B cell (primary cell): ENCODE results near the gene PAPLN. TPM values are rescaled to one million over a fixed set of nuclear protein-coding genes. Genes with fewer than 3 reads are reported as not detected.
A peak's percentile ranks its signal among the peaks of the same experiment; 100 is the strongest.

Source experiments
- ATAC-seq: fragments of 200-7000 bp; cut with Tn5 transposase; one replicate; pipeline ENCODE4 v1.10.0; 2021; ENCODE audit warnings: low read depth, mild to moderate bottlenecking, moderate number of reproducible peaks, moderate library complexity
- CTCF ChIA-PET: fragments of 350-600 bp; sonication (Branson Sonifier 250); formaldehyde crosslinking; loops from one replicate; lab custom pipeline; 2021; ENCODE audit warnings: antibody characterized with exemption, inconsistent platforms; lab: Charles Lee
- POLR2A ChIA-PET: fragments of 350-600 bp; sonication (Branson Sonifier 250); formaldehyde crosslinking; loops from one replicate; lab custom pipeline; 2021; ENCODE audit warnings: antibody characterized with exemption; lab: Charles Lee
- DNase-seq: peaks from one replicate; pipeline ENCODE4 v3.0.0; 2013
- H2AFZ ChIP-seq: 2 replicates; pipeline ENCODE4 v1.6.1; 2012; ENCODE audit warnings: mild to moderate bottlenecking, low read depth, low read length; ENCODE audit not compliant: insufficient read depth, poor library complexity, severe bottlenecking
- H3K27ac ChIP-seq, 2 donors: 1 replicate in 1 of 2; 2 replicates in 1 of 2; pipeline ENCODE4 v1.5.1; 2012 to 2013; ENCODE audit warnings: low read length in 2 of 2, mild to moderate bottlenecking in 2 of 2, moderate library complexity in 1 of 2
- H3K27me3 ChIP-seq, 4 experiments: fragments of 200-600 bp in 1 of 4; sonication (generic) in 1 of 4; replicated peaks in 1 of 4; 1 replicate in 2 of 4; 2 replicates in 2 of 4; pipeline versions ENCODE4 v1.6.1 to v1.7.0; 2013 to 2016; ENCODE audit warnings: low read length in 3 of 4, mild to moderate bottlenecking in 2 of 4, mixed read lengths in 1 of 4, moderate library complexity in 1 of 4; ENCODE audit not compliant: insufficient read depth in 4 of 4, control insufficient read depth in 3 of 4; ENCODE audit errors: control extremely low read depth in 1 of 4
- H3K36me3 ChIP-seq, 2 experiments: replicated peaks in 1 of 2; 1 replicate in 1 of 2; 2 replicates in 1 of 2; pipeline versions ENCODE4 v1.6.1 to v1.7.1; 2013; ENCODE audit warnings: low read length in 1 of 2; ENCODE audit not compliant: insufficient read depth in 2 of 2, control insufficient read depth in 1 of 2; ENCODE audit errors: control extremely low read depth in 1 of 2, extremely low read depth in 1 of 2
- H3K4me1 ChIP-seq, 2 donors: fragments of 200-600 bp in 1 of 2; sonication (generic) in 1 of 2; 1 replicate in 1 of 2; 2 replicates in 1 of 2; pipeline versions ENCODE4 v1.5.1 to v1.6.1; 2013 to 2017; ENCODE audit warnings: low read length in 2 of 2; ENCODE audit not compliant: control insufficient read depth in 2 of 2, insufficient read depth in 2 of 2
- H3K4me2 ChIP-seq: replicated peaks from 2 replicates; pipeline ENCODE3; 2012; ENCODE audit warnings: mild to moderate bottlenecking, low read depth, low read length; ENCODE audit not compliant: poor library complexity, severe bottlenecking
- H3K4me3 ChIP-seq, 5 experiments: fragments of 200-600 bp in 1 of 5; sonication (generic) in 1 of 5; 1 replicate in 3 of 5; 2 replicates in 2 of 5; pipeline versions ENCODE4 v1.5.1 to v1.7.0; 2011 to 2016; ENCODE audit warnings: low read length in 4 of 5, mild to moderate bottlenecking in 4 of 5, low read depth in 2 of 5, control low read depth in 1 of 5, moderate library complexity in 1 of 5; ENCODE audit not compliant: insufficient read depth in 1 of 5; ENCODE audit errors: control extremely low read depth in 1 of 5, extremely low read depth in 1 of 5
- H3K79me2 ChIP-seq: fragments of 200-600 bp; sonication (generic); one replicate; pipeline ENCODE4 v1.6.0; 2016; ENCODE audit warnings: low read length; ENCODE audit not compliant: control insufficient read depth, insufficient read depth
- H3K9ac ChIP-seq: fragments of 200-600 bp; sonication (generic); 2 replicates; pipeline ENCODE4 v1.6.1; 2017; ENCODE audit warnings: mild to moderate bottlenecking, low read length, moderate library complexity
- H3K9me3 ChIP-seq, 3 donors: one replicate each; pipeline versions ENCODE4 v1.6.1 to v1.7.1; 2013; ENCODE audit warnings: low read length in 2 of 3; ENCODE audit not compliant: control insufficient read depth in 2 of 3, insufficient read depth in 1 of 3; ENCODE audit errors: control extremely low read depth in 1 of 3
- H4K20me1 ChIP-seq: 2 replicates; pipeline ENCODE4 v1.6.0; 2012; ENCODE audit warnings: mild to moderate bottlenecking, low read length; ENCODE audit not compliant: insufficient read depth, control insufficient read depth, poor library complexity, severe bottlenecking
- H3K27ac Mint-ChIP-seq: one replicate; pipeline ENCODE4 v1.8.0; 2021; ENCODE audit warnings: mixed read lengths
- H3K27me3 Mint-ChIP-seq: one replicate; pipeline ENCODE4 v1.8.0; 2021; ENCODE audit warnings: mixed read lengths
- H3K4me1 Mint-ChIP-seq: one replicate; pipeline ENCODE4 v1.8.0; 2021; ENCODE audit warnings: mixed read lengths
- H3K4me3 Mint-ChIP-seq: one replicate; pipeline ENCODE4 v1.8.0; 2021; ENCODE audit warnings: mixed read lengths
- H3K9me3 Mint-ChIP-seq: one replicate; pipeline ENCODE4 v1.8.0; 2022; ENCODE audit warnings: mixed read lengths; ENCODE audit not compliant: insufficient read depth
- CTCF ChIP-seq: fragments of 200-600 bp; IDR thresholded peaks from one replicate; pipeline ENCODE4 v1.8.0; 2022; ENCODE audit warnings: antibody characterized with exemption, mild to moderate bottlenecking
- EZH2 ChIP-seq: IDR thresholded peaks from 2 replicates; pipeline ENCODE4 v1.6.1; 2012; ENCODE audit warnings: borderline replicate concordance, low read depth, mild to moderate bottlenecking, moderate library complexity, low read length; ENCODE audit not compliant: insufficient read depth, poor library complexity, severe bottlenecking
- WGBS: methylation state at CpG from one replicate; pipeline ENCODE4 v1.1.5; 2013; ENCODE audit warnings: missing lambda C conversion rate; ENCODE audit not compliant: insufficient coverage; 5-methylcytosine and 5-hydroxymethylcytosine counted together
- intact Hi-C: fragments of 100-400 bp; cut with micrococcal nuclease; formaldehyde crosslinking; loops from one replicate; pipeline ENCODE4 v1.10.0; 2022
- polyA plus RNA-seq: library from polyadenylated mRNA; depleted of rRNA; stranded (reverse); fragments of >200 nt; gene quantifications from 2 replicates; pipeline ENCODE4 v1.2.3, GENCODE V29; 2012
- total RNA-seq, 2 donors: library from RNA; stranded (reverse); fragments of 120-200 nt in 1 of 2; gene quantifications; 1 replicate in 1 of 2; 2 replicates in 1 of 2; pipeline versions ENCODE4 v1.2.3 to v1.2.4, GENCODE V29; 2013 to 2022

Gene PAPLN
- total and polyA plus RNA-seq, 2 donors (not counting 1 experiment from before 2014, with no cell fraction given): 0.69 to 1.5 TPM

GRCh38 chr14:73231981-73232851, 5.1 kb upstream of the PAPLN start:
- H3K27ac ChIP-seq: no peak overlapping the region
- Mint-ChIP-seq H3K4me1 (peaks cover 16% of the 10 kb centered on the region), H3K27ac (no peak overlapping the region), H3K4me3 (no peak overlapping the region), H3K9me3 (no peaks in the 10 kb centered on the region), H3K27me3 (peaks cover 33% of the 10 kb centered on the region)
- peaks cover 8 to 12% of the 10 kb centered on the region in 2 donors for H3K4me1 ChIP-seq
- H3K9ac ChIP-seq: no peak overlapping the region
- H3K36me3 ChIP-seq: peaks cover 0 to 8% of the 10 kb centered on the region in 2 experiments
- H3K27me3 ChIP-seq: peaks cover 0 to 49% (median 14%) of the 10 kb centered on the region in 4 experiments
- CTCF ChIA-PET: interaction anchor here (1.8 to 2.2 kb wide), 2 partner anchors 63 to 240 kb away, joined by 12 to 13 read pairs; no protein-coding TSS in a partner anchor
- H3K4me3 ChIP-seq: no peak overlapping the region
- no peaks in the 10 kb centered on the region for H3K9me3 ChIP-seq
- no peak for TF ChIP-seq EZH2
- TF ChIP-seq CTCF: peak; percentile 42
- ATAC-seq (peak; percentile 24), DNase-seq (peak; percentile 35)
- no peak overlapping the region for H2AFZ ChIP-seq
- POLR2A ChIA-PET: no interaction called here
- no peaks in the 10 kb centered on the region for H3K79me2 ChIP-seq
- intact Hi-C loops: loop anchor here (2.0 kb wide), 1 partner anchor 241 kb away; no protein-coding TSS in a partner anchor
- WGBS: 80% methylated on average over 14 of the region's 19 CpGs
- H4K20me1 ChIP-seq: no peaks in the 10 kb centered on the region
- no peak overlapping the region for H3K4me2 ChIP-seq

GRCh38 chr14:73232984-73233383, 4.3 kb upstream of the PAPLN start:
- H3K9ac ChIP-seq: no peak overlapping the region
- no peaks in the 10 kb centered on the region for H4K20me1 ChIP-seq
- H3K4me1 Mint-ChIP-seq: peaks cover 17% of the 10 kb centered on the region
- no peak overlapping the region for H3K27ac ChIP-seq
- 72% methylated on average over 5 of the region's 8 CpGs for WGBS
- no peak overlapping the region for H3K4me3 Mint-ChIP-seq
- H3K4me2 ChIP-seq: no peak overlapping the region
- ChIA-PET CTCF (interaction anchor here (2.2 kb wide), 1 partner anchor 239 kb away, joined by 12 read pairs; no protein-coding TSS in a partner anchor), POLR2A (no interaction called here)
- no peak overlapping the region for H3K27ac Mint-ChIP-seq
- peaks cover 33% of the 10 kb centered on the region for H3K27me3 Mint-ChIP-seq
- H3K27me3 ChIP-seq: peaks cover 0 to 52% (median 14%) of the 10 kb centered on the region in 4 experiments
- intact Hi-C loops: loop anchor here (2.0 kb wide), 1 partner anchor 240 kb away; no protein-coding TSS in a partner anchor
- DNase-seq (peak; percentile 6), ATAC-seq (no peak)
- H2AFZ ChIP-seq: no peak overlapping the region
- no peak for TF ChIP-seq CTCF
- TF ChIP-seq EZH2: no peak
- H3K9me3 ChIP-seq: no peaks in the 10 kb centered on the region
- peaks cover 0 to 5% of the 10 kb centered on the region in 2 experiments for H3K36me3 ChIP-seq
- H3K9me3 Mint-ChIP-seq: no peaks in the 10 kb centered on the region
- peaks cover 15 to 18% of the 10 kb centered on the region in 2 donors for H3K4me1 ChIP-seq
- H3K4me3 ChIP-seq: no peak overlapping the region
- H3K79me2 ChIP-seq: no peaks in the 10 kb centered on the region
